Measurements from ENCODE around the gene GPATCH4.
"Not testable (repeated sequence)": the region's sequence is repeated elsewhere in the genome, so short reads cannot be mapped to it uniquely, and the experiment has no call there.

The GPATCH4 gene

DNA sequence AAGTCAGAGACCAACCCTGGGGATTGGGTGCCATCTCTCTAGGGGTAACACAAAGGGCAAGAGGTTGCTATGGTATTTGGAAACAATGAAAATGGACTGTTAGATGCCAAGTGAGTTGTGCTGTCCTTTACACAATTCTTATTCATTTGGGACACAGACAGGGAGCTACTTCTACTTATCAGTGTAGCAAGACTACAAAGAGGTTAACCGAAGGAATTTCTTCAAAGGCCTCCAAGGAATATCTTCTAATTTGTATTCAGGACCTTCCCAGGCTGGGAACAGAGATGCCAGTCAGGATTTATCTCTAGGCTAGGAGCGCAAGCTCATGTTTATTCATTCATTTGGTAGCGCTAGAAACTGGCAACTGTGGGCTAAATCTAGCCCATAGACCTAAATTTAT is 7.1 kb downstream of the GPATCH4 start:
- DNase-seq, result no peak

DNA sequence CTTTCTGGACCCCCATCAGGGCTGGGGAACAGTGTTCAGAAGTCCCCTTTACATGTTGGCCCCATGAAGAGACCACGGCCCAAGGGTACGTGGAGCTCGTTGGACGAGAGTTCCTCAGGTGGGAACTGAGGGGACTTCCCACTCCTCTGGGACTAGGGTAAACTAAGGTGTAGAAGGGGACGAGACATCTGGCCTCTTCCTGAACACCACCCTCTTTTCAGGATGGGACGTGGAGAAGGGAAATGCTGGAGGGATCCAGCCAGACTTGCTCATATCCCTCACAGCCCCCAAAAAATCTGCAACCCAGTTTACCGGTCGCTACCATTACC is 7.7 kb downstream of the GPATCH4 start:
- DNase-seq, result no peak

- DNase-seq, result no peak
These were observed 8.2 kb downstream of the GPATCH4 start for GRCh38 chr1:156592910-156593660.

GRCh38 chr1:156592158-156592909 is 8.9 kb downstream of the GPATCH4 start:
- no peak for DNase-seq

- DNase-seq, result peak; percentile 60
These were observed 9.7 kb downstream of the GPATCH4 start, which contains the start of gene NAXE for GRCh38 chr1:156591432-156592157. Gene NAXE, plus strand, starts transcription at chr1:156591776. Its CDS starts 29 bp downstream, at chr1:156591805.

GRCh38 chr1:156591181-156591431 is 10.2 kb downstream of the GPATCH4 start:
- no peak for DNase-seq

GRCh38 chr1:156590326-156591180 is 10.7 kb downstream of the GPATCH4 start:
- no peak for DNase-seq

- no peak for DNase-seq
These were observed 11.7 kb downstream of the GPATCH4 start for GRCh38 chr1:156589546-156589945.

DNA sequence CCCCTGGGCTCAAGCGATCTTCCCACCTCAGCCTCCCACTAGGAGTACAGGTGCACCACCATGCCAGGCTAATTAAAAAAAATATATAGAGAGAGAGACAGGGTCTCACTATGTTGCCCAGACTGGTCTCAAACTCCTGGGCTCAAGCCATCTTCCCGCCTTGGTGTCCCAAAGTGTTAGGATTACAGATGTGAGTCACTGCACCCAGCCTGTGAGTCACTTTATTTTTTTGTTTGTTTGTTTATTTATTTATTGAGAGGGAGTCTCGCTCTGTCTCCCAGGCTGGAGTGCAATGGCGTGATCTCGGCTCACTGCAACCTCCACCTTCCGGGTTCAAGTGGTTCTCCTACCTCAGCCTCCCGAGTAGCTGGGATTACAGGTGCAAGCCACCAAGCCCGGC is 13.4 kb downstream of the GPATCH4 start:
- DNase-seq, result not testable (repeated sequence)

DNA sequence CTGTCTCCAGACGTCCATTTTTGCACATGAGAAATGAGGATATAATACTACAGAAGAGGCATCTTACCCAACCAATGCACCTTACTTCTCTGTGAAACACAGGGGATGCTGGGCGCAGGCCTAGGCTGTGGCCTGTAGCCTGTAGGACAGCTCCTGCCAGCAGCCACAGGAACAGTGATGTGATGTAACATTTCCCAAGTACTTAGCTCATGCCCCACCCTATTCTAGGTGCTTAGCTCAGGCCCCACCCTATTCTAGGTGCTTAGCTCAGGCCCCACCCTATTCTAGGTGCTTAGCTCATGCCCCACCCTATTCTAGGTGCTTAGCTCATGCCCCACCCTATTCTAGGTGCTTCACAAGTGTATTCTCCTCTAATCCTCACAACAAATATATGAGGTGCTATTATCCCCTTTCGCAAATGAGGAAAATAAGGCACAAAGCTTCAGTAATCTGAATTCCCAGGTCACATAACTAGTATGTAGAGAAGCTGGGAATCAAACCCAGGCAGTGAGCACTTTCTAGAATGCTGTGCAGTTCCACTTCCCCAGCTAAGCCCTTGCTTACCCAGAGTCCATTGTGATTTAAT is 14.3 kb downstream of the GPATCH4 start:
- no peak for DNase-seq

- DNase-seq, result no peak
These were observed 15.0 kb downstream of the GPATCH4 start for GRCh38 chr1:156586323-156586722.

DNA sequence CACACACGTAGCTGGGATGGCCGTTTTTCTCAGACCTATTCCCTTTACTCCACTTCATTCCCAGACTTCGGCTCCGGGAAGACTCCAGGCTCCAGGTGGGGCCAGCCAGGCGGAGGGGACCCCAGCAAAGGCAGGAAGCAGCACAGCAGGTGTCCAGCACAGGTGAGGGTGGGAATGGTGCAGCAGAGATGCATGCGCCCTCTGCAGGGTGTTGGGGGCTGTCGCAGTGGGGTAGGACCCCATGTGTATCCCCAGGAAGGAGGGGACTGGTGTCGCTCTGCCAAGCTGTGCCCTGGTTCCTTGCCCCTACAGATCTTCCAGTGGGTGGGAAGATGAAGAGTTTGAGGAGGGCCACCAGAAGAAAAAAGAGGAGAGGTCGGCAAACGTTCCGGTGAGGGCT is 16.5 kb downstream of the GPATCH4 start:
- DNase-seq, result no peak

GRCh38 chr1:156583821-156584622 is 17.3 kb downstream of the GPATCH4 start:
- DNase-seq, result peak; percentile 72

GRCh38 chr1:156582388-156583017 is 18.8 kb downstream of the GPATCH4 start:
- DNase-seq, result peak; percentile 31

- DNase-seq, result peak; percentile 44
These were observed 19.5 kb downstream of the GPATCH4 start for GRCh38 chr1:156581661-156582387.

DNA sequence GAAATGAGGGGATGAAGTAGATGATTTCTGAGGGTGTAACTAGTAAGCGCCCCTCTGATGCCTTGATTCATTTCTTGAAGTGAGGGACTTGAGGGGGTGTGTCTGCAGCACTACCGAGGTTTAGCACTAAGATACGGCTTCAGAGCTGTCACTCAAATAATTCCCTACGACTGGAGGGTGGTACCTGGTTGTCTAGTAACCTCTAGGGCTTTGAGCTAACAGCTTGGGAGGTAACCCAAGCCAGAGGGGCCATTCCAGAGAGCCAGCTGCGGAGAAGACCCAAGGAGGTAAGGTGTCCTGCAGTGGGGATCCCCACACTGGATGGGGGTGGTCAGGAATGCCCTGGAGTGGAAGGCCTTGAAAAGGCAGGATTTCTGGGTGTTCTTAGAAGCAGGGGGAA is 21.8 kb downstream of the GPATCH4 start, which contains the start of gene TTC24:
Gene TTC24 (plus strand): TSS at position 252 of the 400 bp plus-strand sequence. CDS start 1,642 bp downstream, outside the sequence.
- no peak for DNase-seq

DNA sequence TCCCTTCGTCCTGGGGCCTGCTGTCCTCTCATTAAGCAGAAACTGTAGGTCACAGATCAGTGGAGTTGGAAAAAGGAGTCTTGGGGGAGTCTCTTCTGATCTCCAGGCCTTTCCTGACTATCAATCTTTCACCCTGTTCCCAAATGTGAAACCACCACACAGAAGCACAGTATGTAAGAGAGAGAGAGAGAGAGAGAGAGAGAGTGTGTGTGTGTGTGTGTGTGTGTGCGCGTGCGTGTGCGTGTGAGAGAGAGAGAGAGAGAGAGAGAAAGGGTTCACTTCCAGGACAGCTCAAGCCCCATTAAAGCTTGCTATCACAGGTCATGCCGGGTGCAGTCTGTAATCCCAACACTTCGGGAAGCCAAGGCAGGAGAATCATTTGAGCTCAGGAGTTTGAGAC is 23.2 kb downstream of the GPATCH4 start:
- DNase-seq, result no peak

DNA sequence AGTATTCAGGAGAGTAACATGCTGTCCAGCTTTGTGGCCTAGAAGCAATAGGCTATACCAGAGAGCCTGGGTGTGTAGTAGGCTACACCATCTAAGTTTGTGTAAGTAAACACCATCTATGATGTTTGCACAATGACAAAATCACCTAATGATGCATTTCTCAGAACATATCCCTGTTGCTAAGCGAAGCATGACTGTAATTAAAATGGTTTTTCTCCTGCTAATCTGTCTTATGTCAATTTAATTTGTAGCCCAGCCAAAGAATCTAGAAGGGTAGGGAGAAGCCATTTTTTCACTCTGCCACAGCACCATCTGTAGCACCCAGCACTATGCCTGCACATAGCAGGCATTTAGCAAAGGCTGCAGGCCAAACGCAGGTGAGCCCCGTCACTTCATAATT is 23.7 kb downstream of the GPATCH4 start:
- DNase-seq, result no peak

- DNase-seq, result no peak
These were observed 27.1 kb downstream of the GPATCH4 start for GRCh38 chr1:156574039-156574633.

DNA sequence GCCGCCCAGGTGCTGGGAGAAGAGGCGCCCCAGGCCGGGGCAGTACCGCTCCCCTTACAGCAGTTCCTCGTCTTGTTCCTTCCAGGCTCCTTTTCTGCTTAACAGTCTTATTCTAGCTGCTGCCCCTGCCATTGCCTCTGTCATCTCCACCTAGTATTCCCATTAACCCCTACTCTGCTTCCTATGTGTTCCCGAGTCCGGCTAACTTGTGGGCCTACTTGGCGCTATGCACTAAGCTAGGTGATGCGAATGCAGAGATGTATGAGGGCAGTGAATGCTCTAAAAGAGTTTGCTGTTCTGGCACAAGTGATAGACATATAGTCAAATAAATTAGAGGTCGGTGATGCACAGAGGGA is 28.6 kb downstream of the GPATCH4 start:
- no peak for DNase-seq
